Naive thymus-derived CD4-positive, alpha-beta T cell (primary cell): ENCODE results near the gene CDK5RAP2. TPM values are rescaled to one million over a fixed set of nuclear protein-coding genes. Genes with fewer than 3 reads are reported as not detected.

Source experiments
- ATAC-seq: fragments of 150-1000 bp; cut with Tn5 transposase; 2 replicates; pipeline ENCODE4 v1.10.0; 2021; ENCODE audit warnings: mild to moderate bottlenecking, moderate library complexity
- CTCF ChIA-PET: fragments of 350-600 bp; sonication (Branson Sonifier 250); formaldehyde crosslinking; loops from one replicate; lab custom pipeline; 2021; ENCODE audit warnings: antibody characterized with exemption; lab: Charles Lee
- POLR2A ChIA-PET: fragments of 350-600 bp; sonication (Branson Sonifier 250); formaldehyde crosslinking; loops from one replicate; lab custom pipeline; 2021; ENCODE audit warnings: antibody characterized with exemption, inconsistent platforms; lab: Charles Lee
- DNase-seq, 9 donors: peaks; one replicate each; pipeline versions ENCODE4 v3.0.0 to v3.0.0-alpha.2; 2020 to 2022; ENCODE audit warnings: mixed read lengths in 1 of 9
- H3K27ac ChIP-seq: one replicate; pipeline ENCODE4 v1.7.0; 2013; ENCODE audit warnings: mild to moderate bottlenecking, low read depth, low read length, moderate library complexity
- H3K27me3 ChIP-seq, 2 donors: one replicate each; pipeline ENCODE4 v1.7.0; 2013; ENCODE audit warnings: low read length in 2 of 2, mild to moderate bottlenecking in 2 of 2, moderate library complexity in 2 of 2; ENCODE audit not compliant: control insufficient read depth in 2 of 2, insufficient read depth in 2 of 2
- H3K36me3 ChIP-seq, 3 experiments: 1 replicate in 2 of 3; 2 replicates in 1 of 3; pipeline ENCODE4 v1.7.0; 2013; ENCODE audit warnings: low read length in 3 of 3, mild to moderate bottlenecking in 3 of 3, moderate library complexity in 1 of 3; ENCODE audit not compliant: insufficient read depth in 3 of 3, control insufficient read depth in 2 of 3
- H3K4me1 ChIP-seq, 2 donors: one replicate each; pipeline ENCODE4 v1.7.0; 2013; ENCODE audit warnings: low read length in 2 of 2, mild to moderate bottlenecking in 2 of 2, moderate library complexity in 1 of 2; ENCODE audit not compliant: control insufficient read depth in 2 of 2, insufficient read depth in 2 of 2
- H3K4me3 ChIP-seq: 2 replicates; pipeline ENCODE4 v1.7.0; 2013; ENCODE audit warnings: mild to moderate bottlenecking, low read length
- H3K9me3 ChIP-seq, 3 experiments: 1 replicate in 2 of 3; 2 replicates in 1 of 3; pipeline ENCODE4 v1.7.0; 2013; ENCODE audit warnings: low read length in 3 of 3; ENCODE audit not compliant: control insufficient read depth in 2 of 3
- H3K27ac Mint-ChIP-seq, 9 donors: one replicate each; pipeline ENCODE4 v1.8.0; 2020 to 2022; ENCODE audit warnings: mixed read lengths in 9 of 9, mild to moderate bottlenecking in 8 of 9, moderate library complexity in 5 of 9, inconsistent platforms in 2 of 9
- H3K27me3 Mint-ChIP-seq, 5 donors: one replicate each; pipeline ENCODE4 v1.8.0; 2021 to 2022; ENCODE audit warnings: mixed read lengths in 5 of 5, mild to moderate bottlenecking in 1 of 5
- H3K36me3 Mint-ChIP-seq, 5 donors: one replicate each; pipeline ENCODE4 v1.8.0; 2020 to 2022; ENCODE audit warnings: mixed read lengths in 5 of 5, mild to moderate bottlenecking in 3 of 5, inconsistent platforms in 1 of 5
- H3K4me1 Mint-ChIP-seq, 7 donors: one replicate each; pipeline ENCODE4 v1.8.0; 2020 to 2022; ENCODE audit warnings: mixed read lengths in 7 of 7, mild to moderate bottlenecking in 3 of 7, inconsistent platforms in 1 of 7
- H3K4me3 Mint-ChIP-seq, 10 donors: one replicate each; pipeline ENCODE4 v1.8.0; 2020 to 2022; ENCODE audit warnings: mild to moderate bottlenecking in 10 of 10, mixed read lengths in 10 of 10, moderate library complexity in 6 of 10, inconsistent platforms in 2 of 10
- H3K9me3 Mint-ChIP-seq, 11 donors: one replicate each; pipeline ENCODE4 v1.8.0; 2020 to 2022; ENCODE audit warnings: mixed read lengths in 11 of 11, mild to moderate bottlenecking in 4 of 11, inconsistent platforms in 1 of 11, moderate library complexity in 1 of 11
- intact Hi-C, 2 donors: fragments of 100-400 bp; cut with micrococcal nuclease; formaldehyde crosslinking; loops; one replicate each; pipeline ENCODE4 v1.15.1; 2023
- polyA plus RNA-seq, 2 donors: library from polyadenylated mRNA; unstranded; fragments of 300-500 nt; fragmentation: Illumina TruSeq; gene quantifications; one replicate each; pipeline ENCODE4 v1.2.3, GENCODE V29; 2021
- total RNA-seq, 6 experiments: library from RNA in 5 of 6; stranded (reverse) in 5 of 6; gene quantifications; 1 replicate in 5 of 6; 2 replicates in 1 of 6; pipeline ENCODE4 v1.2.3 and lab custom pipeline; 2021 to 2026

Gene CDK5RAP2
- total and polyA plus RNA-seq, 7 experiments from 2014 or later: 23.7 to 98.1 (median 66.7) TPM

- Histone ChIP-seq H3K4me1 (no peaks in the 10 kb centered on the region), H3K36me3 (no peaks in the 10 kb centered on the region), H3K27me3 (no peaks in the 10 kb centered on the region), H3K9me3 (no peaks in the 10 kb centered on the region), H3K4me3 (no peak overlapping the region), H3K27ac (no peak overlapping the region)
- ATAC-seq: no peak
- ChIA-PET CTCF (no interaction called here), POLR2A (no interaction called here)
- DNase-seq: no peak
- intact Hi-C loops: no loop called here
- Mint-ChIP-seq H3K27ac (no peak overlapping the region), H3K36me3 (peaks cover 0 to 20% (median 13%) of the 10 kb centered on the region in 5 donors), H3K9me3 (peaks cover 0 to 21% (median 5%) of the 10 kb centered on the region in 11 donors), H3K4me1 (no peaks in the 10 kb centered on the region), H3K27me3 (no peaks in the 10 kb centered on the region), H3K4me3 (no peak overlapping the region)
These were observed 207.9 kb downstream of the CDK5RAP2 start for GRCh38 chr9:120372040-120372439.

GRCh38 chr9:120369608-120370220 lies 210.3 kb downstream of the CDK5RAP2 start:
- peaks cover 0 to 18% (median 5%) of the 10 kb centered on the region in 5 donors for H3K36me3 Mint-ChIP-seq
- H3K4me1 Mint-ChIP-seq: no peaks in the 10 kb centered on the region
- no peak overlapping the region for H3K27ac Mint-ChIP-seq
- no peaks in the 10 kb centered on the region for H3K27me3 ChIP-seq
- ChIA-PET CTCF (no interaction called here), POLR2A (no interaction called here)
- H3K27me3 Mint-ChIP-seq: peaks cover 0 to 4% (median 0%) of the 10 kb centered on the region in 5 donors
- intact Hi-C loops: no loop called here
- DNase-seq (no peak), ATAC-seq (no peak)
- no peaks in the 10 kb centered on the region for H3K4me1 ChIP-seq
- no peak overlapping the region for H3K4me3 Mint-ChIP-seq
- no peaks in the 10 kb centered on the region for H3K9me3 ChIP-seq
- H3K4me3 ChIP-seq: no peak overlapping the region
- H3K27ac ChIP-seq: no peak overlapping the region
- H3K9me3 Mint-ChIP-seq: peaks cover 0 to 14% (median 1%) of the 10 kb centered on the region in 11 donors
- no peaks in the 10 kb centered on the region for H3K36me3 ChIP-seq

GRCh38 chr9:120368799-120369198 lies 211.2 kb downstream of the CDK5RAP2 start:
- no peak overlapping the region for H3K4me3 ChIP-seq
- no peaks in the 10 kb centered on the region for H3K9me3 ChIP-seq
- intact Hi-C loops: no loop called here
- ChIA-PET POLR2A (no interaction called here), CTCF (no interaction called here)
- Mint-ChIP-seq H3K4me1 (no peaks in the 10 kb centered on the region), H3K27me3 (peaks cover 0 to 4% (median 2%) of the 10 kb centered on the region in 5 donors), H3K9me3 (peaks cover 0 to 9% (median 1%) of the 10 kb centered on the region in 11 donors), H3K4me3 (no peak overlapping the region), H3K27ac (no peak overlapping the region), H3K36me3 (peaks cover 0 to 18% (median 5%) of the 10 kb centered on the region in 5 donors)
- ATAC-seq (no peak), DNase-seq (no peak)
- no peak overlapping the region for H3K27ac ChIP-seq
- H3K36me3 ChIP-seq: no peaks in the 10 kb centered on the region
- H3K27me3 ChIP-seq: no peaks in the 10 kb centered on the region
- no peaks in the 10 kb centered on the region for H3K4me1 ChIP-seq

- POLR2A ChIA-PET: no interaction called here
- intact Hi-C loops: no loop called here
- no peaks in the 10 kb centered on the region for H3K4me1 Mint-ChIP-seq
These were observed 213.3 kb downstream of the CDK5RAP2 start for GRCh38 chr9:120366644-120367019.

GRCh38 chr9:120365386-120365785 lies 214.6 kb downstream of the CDK5RAP2 start:
- ATAC-seq (no peak), DNase-seq (no peak)
- H3K36me3 Mint-ChIP-seq: peaks cover 0 to 5% (median 0%) of the 10 kb centered on the region in 5 donors
- Histone ChIP-seq H3K4me3 (no peak overlapping the region), H3K27ac (no peak overlapping the region), H3K9me3 (no peaks in the 10 kb centered on the region), H3K27me3 (no peaks in the 10 kb centered on the region), H3K4me1 (no peaks in the 10 kb centered on the region), H3K36me3 (no peaks in the 10 kb centered on the region)
- H3K9me3 Mint-ChIP-seq: peaks cover 0 to 9% (median 1%) of the 10 kb centered on the region in 11 donors
- CTCF ChIA-PET: no interaction called here
- intact Hi-C loops: no loop called here
- no peak overlapping the region for H3K27ac Mint-ChIP-seq
- H3K4me1 Mint-ChIP-seq: no peaks in the 10 kb centered on the region
- POLR2A ChIA-PET: no interaction called here
- H3K27me3 Mint-ChIP-seq: peaks cover 0 to 4% (median 3%) of the 10 kb centered on the region in 5 donors
- no peak overlapping the region for H3K4me3 Mint-ChIP-seq

More at GRCh38 chr9:120366644-120367019, 213.3 kb downstream of the CDK5RAP2 start:
- ATAC-seq (no peak), DNase-seq (no peak)
- H3K36me3 Mint-ChIP-seq: peaks cover 0 to 10% (median 5%) of the 10 kb centered on the region in 5 donors
- Histone ChIP-seq H3K27me3 (no peaks in the 10 kb centered on the region), H3K27ac (no peak overlapping the region), H3K9me3 (no peaks in the 10 kb centered on the region), H3K4me3 (no peak overlapping the region), H3K36me3 (no peaks in the 10 kb centered on the region), H3K4me1 (no peaks in the 10 kb centered on the region)
- no peak overlapping the region for H3K4me3 Mint-ChIP-seq
- CTCF ChIA-PET: no interaction called here
- H3K27me3 Mint-ChIP-seq: peaks cover 0 to 4% (median 3%) of the 10 kb centered on the region in 5 donors
- H3K27ac Mint-ChIP-seq: no peak overlapping the region
- peaks cover 0 to 9% (median 1%) of the 10 kb centered on the region in 11 donors for H3K9me3 Mint-ChIP-seq

GRCh38 chr9:120363697-120364096 lies 216.3 kb downstream of the CDK5RAP2 start:
- Mint-ChIP-seq H3K36me3 (peaks cover 0 to 5% (median 0%) of the 10 kb centered on the region in 5 donors), H3K27ac (no peak overlapping the region), H3K9me3 (peaks cover 0 to 9% (median 1%) of the 10 kb centered on the region in 11 donors), H3K27me3 (peaks cover 0 to 4% (median 3%) of the 10 kb centered on the region in 5 donors), H3K4me3 (no peak overlapping the region), H3K4me1 (no peaks in the 10 kb centered on the region)
- no peaks in the 10 kb centered on the region for H3K9me3 ChIP-seq
- no peak overlapping the region for H3K27ac ChIP-seq
- H3K4me1 ChIP-seq: no peaks in the 10 kb centered on the region
- CTCF ChIA-PET: no interaction called here
- ATAC-seq (no peak), DNase-seq (no peak)
- intact Hi-C loops: no loop called here
- POLR2A ChIA-PET: no interaction called here
- H3K36me3 ChIP-seq: no peaks in the 10 kb centered on the region
- H3K27me3 ChIP-seq: no peaks in the 10 kb centered on the region
- H3K4me3 ChIP-seq: no peak overlapping the region

GRCh38 chr9:120362446-120362845 lies 217.5 kb downstream of the CDK5RAP2 start:
- peaks cover 0 to 5% (median 0%) of the 10 kb centered on the region in 5 donors for H3K36me3 Mint-ChIP-seq
- ChIA-PET CTCF (interaction anchor here (0.6 kb wide), 1 partner anchor 60 kb away, joined by 5 read pairs; no protein-coding TSS in a partner anchor), POLR2A (no interaction called here)
- Histone ChIP-seq H3K4me1 (no peaks in the 10 kb centered on the region), H3K27ac (no peak overlapping the region), H3K36me3 (no peaks in the 10 kb centered on the region), H3K4me3 (no peak overlapping the region), H3K27me3 (no peaks in the 10 kb centered on the region), H3K9me3 (no peaks in the 10 kb centered on the region)
- H3K27me3 Mint-ChIP-seq: peaks cover 0 to 4% (median 3%) of the 10 kb centered on the region in 5 donors
- no peaks in the 10 kb centered on the region for H3K4me1 Mint-ChIP-seq
- H3K9me3 Mint-ChIP-seq: peaks cover 0 to 3% (median 0%) of the 10 kb centered on the region in 11 donors
- no peak overlapping the region for H3K4me3 Mint-ChIP-seq
- no peak overlapping the region for H3K27ac Mint-ChIP-seq
- DNase-seq (no peak), ATAC-seq (no peak)
- intact Hi-C loops: no loop called here
